ENCODE measurements around the gene CNIH4.

- no peak for TF ChIP-seq CTCF (IDR thresholded peaks at IDR 0.05; ENCODE audit: low read depth, low read length, poor library complexity, severe bottlenecking)
- no peak for TF ChIP-seq EZH2phosphoT487 (IDR thresholded peaks at IDR 0.05; ENCODE audit: borderline replicate concordance, low read length)
Observed at GRCh38 chr1:224356685-224357625, at the start of gene CNIH4.
